Caco-2 (cell line): ENCODE results near the gene ACOT4. TPM values are rescaled to one million over a fixed set of nuclear protein-coding genes. Genes with fewer than 3 reads are reported as not detected.
A peak's percentile ranks its signal among the peaks of the same experiment; 100 is the strongest.

Source experiments
- BruUV-seq: library from RNA; stranded (reverse); fragments of 400-500 nt; replicated peaks from 2 replicates; lab custom pipeline; 2021; lab: Mats Ljungman, UMichigan
- CTCF ChIA-PET: fragments of 300-600 bp; sonication (Branson Sonifier 250); formaldehyde crosslinking; loops from one replicate; lab custom pipeline; 2022; ENCODE audit warnings: antibody characterized with exemption; lab: Charles Lee
- POLR2A ChIA-PET: fragments of 300-600 bp; sonication (Branson Sonifier 250); formaldehyde crosslinking; loops from one replicate; lab custom pipeline; 2022; ENCODE audit warnings: antibody characterized with exemption; lab: Charles Lee
- DNase-seq, 2 experiments: peaks; one replicate each; pipeline versions ENCODE4 v3.0.0 to v3.0.0-alpha.2; 2020 to 2022
- H3K27me3 ChIP-seq: replicated peaks from 2 replicates; pipeline ENCODE4 v1.6.0; 2011; ENCODE audit warnings: low read length; ENCODE audit not compliant: control insufficient read depth, insufficient read depth
- H3K36me3 ChIP-seq: 2 replicates; pipeline ENCODE4 v1.5.1; 2011; ENCODE audit warnings: low read length; ENCODE audit not compliant: control insufficient read depth, insufficient read depth
- H3K4me1 ChIP-seq: fragments of 250-450 bp; sonication (Bioruptor Pico); 2 replicates; pipeline ENCODE4 v1.5.1; 2020; ENCODE audit warnings: mild to moderate bottlenecking
- H3K4me3 ChIP-seq: 2 replicates; pipeline ENCODE4 v1.5.1; 2011; ENCODE audit warnings: low read depth, mild to moderate bottlenecking, control low read depth, low read length
- H3K9me3 ChIP-seq: fragments of 250-450 bp; sonication (Bioruptor Pico); 2 replicates; pipeline ENCODE4 v1.5.1; 2020; ENCODE audit warnings: mild to moderate bottlenecking, moderate library complexity
- H3K27ac Mint-ChIP-seq: one replicate; pipeline ENCODE4 v1.8.0; 2022; ENCODE audit warnings: mixed read lengths; ENCODE audit not compliant: unreplicated experiment
- H3K27me3 Mint-ChIP-seq: one replicate; pipeline ENCODE4 v1.8.0; 2022; ENCODE audit warnings: mixed read lengths; ENCODE audit not compliant: insufficient read depth, unreplicated experiment
- H3K36me3 Mint-ChIP-seq: one replicate; pipeline ENCODE4 v1.8.0; 2022; ENCODE audit warnings: mild to moderate bottlenecking, mixed read lengths; ENCODE audit not compliant: insufficient read depth, unreplicated experiment
- H3K4me1 Mint-ChIP-seq: one replicate; pipeline ENCODE4 v1.8.0; 2022; ENCODE audit warnings: low read depth, mixed read lengths; ENCODE audit not compliant: unreplicated experiment
- H3K4me3 Mint-ChIP-seq: one replicate; pipeline ENCODE4 v1.8.0; 2022; ENCODE audit warnings: mild to moderate bottlenecking, moderate library complexity, mixed read lengths; ENCODE audit not compliant: unreplicated experiment
- H3K9me3 Mint-ChIP-seq: one replicate; pipeline ENCODE4 v1.8.0; 2022; ENCODE audit warnings: mixed read lengths; ENCODE audit not compliant: unreplicated experiment
- CTCF ChIP-seq, 2 experiments: fragments of 200-600 bp in 1 of 2; IDR thresholded peaks; 1 replicate in 1 of 2; 2 replicates in 1 of 2; pipeline versions ENCODE4 v1.5.1 to v1.8.0; 2011 to 2022; ENCODE audit warnings: antibody characterized with exemption in 1 of 2, control low read depth in 1 of 2, inconsistent platforms in 1 of 2, low read depth in 1 of 2, low read length in 1 of 2, mild to moderate bottlenecking in 1 of 2, moderate library complexity in 1 of 2; ENCODE audit not compliant: insufficient read depth in 1 of 2, severe bottlenecking in 1 of 2, unreplicated experiment in 1 of 2
- intact Hi-C: fragments of 100-400 bp; cut with micrococcal nuclease; formaldehyde crosslinking; loops from one replicate; pipeline ENCODE4 v1.10.0; 2022; ENCODE audit not compliant: unreplicated experiment
- total RNA-seq: library from RNA; stranded (reverse); gene quantifications from 2 replicates; pipeline ENCODE4 v1.2.3, GENCODE V29; 2022

ACOT4 gene
- total RNA-seq, 1 experiment from 2014 or later: 3.2 TPM

GRCh38 chr14:73610687-73611086 lies 19.0 kb downstream of the ACOT4 start:
- Histone ChIP-seq H3K4me1 (peaks cover 8% of the 10 kb centered on the region), H3K4me3 (no peak overlapping the region), H3K27me3 (no peaks in the 10 kb centered on the region), H3K9me3 (0 out of 2 replicates have a peak, but pooled peaks cover 4% of the 10 kb centered on the region), H3K36me3 (no peaks in the 10 kb centered on the region)
- H3K27me3 Mint-ChIP-seq: no peaks in the 10 kb centered on the region
- intact Hi-C loops: no loop called here
- H3K36me3 Mint-ChIP-seq: no peaks in the 10 kb centered on the region
- no peak for DNase-seq
- CTCF ChIA-PET: no interaction called here
- POLR2A ChIA-PET: no interaction called here
- no peak for TF ChIP-seq CTCF (IDR thresholded peaks at IDR 0.05; ENCODE audit: insufficient read depth in 1 of 2, low read depth in 1 of 2, low read length in 1 of 2, severe bottlenecking in 1 of 2, unreplicated experiment in 1 of 2)
- no peak overlapping the region for H3K27ac Mint-ChIP-seq
- BruUV-seq: no TSS peak
- no peaks in the 10 kb centered on the region for H3K9me3 Mint-ChIP-seq
- H3K4me3 Mint-ChIP-seq: no peak overlapping the region
- peaks cover 5% of the 10 kb centered on the region for H3K4me1 Mint-ChIP-seq

GRCh38 chr14:73612339-73613045 lies 20.8 kb downstream of the ACOT4 start, which contains the start of gene ACOT6:
Gene ACOT6, plus strand, starts transcription at chr14:73612517. Its CDS starts 55 bp downstream, at chr14:73612572.
- H3K4me3 Mint-ChIP-seq: peak within 1 kb of the TSS; percentile 80
- ChIA-PET POLR2A (interaction anchor here (1.3 kb wide), 1 partner anchor 44 kb away, joined by 7 read pairs; the partner anchor contains the start of gene ACOT2), CTCF (interaction anchor here (0.9 to 1.5 kb wide), 3 partner anchors 21 to 43 kb away, joined by 3 to 12 read pairs (median 7); partner anchors contain the start of gene ACOT2)
- H3K27me3 Mint-ChIP-seq: no peaks in the 10 kb centered on the region
- peaks cover 5% of the 10 kb centered on the region for H3K4me1 Mint-ChIP-seq
- no peaks in the 10 kb centered on the region for H3K9me3 Mint-ChIP-seq
- no peak within 1 kb of the TSS for H3K27ac Mint-ChIP-seq
- no peak for TF ChIP-seq CTCF (IDR thresholded peaks at IDR 0.05; ENCODE audit: insufficient read depth in 1 of 2, low read depth in 1 of 2, low read length in 1 of 2, severe bottlenecking in 1 of 2, unreplicated experiment in 1 of 2)
- Histone ChIP-seq H3K9me3 (no peaks in the 10 kb centered on the region), H3K36me3 (no peaks in the 10 kb centered on the region), H3K27me3 (no peaks in the 10 kb centered on the region), H3K4me3 (peak within 1 kb of the TSS; percentile 64), H3K4me1 (peaks cover 8% of the 10 kb centered on the region)
- no TSS peak for BruUV-seq
- intact Hi-C loops: loop anchor here (2.0 kb wide), 1 partner anchor 14 kb away; no protein-coding TSS in a partner anchor
- peak; percentile 80 to 82 for DNase-seq
- no peaks in the 10 kb centered on the region for H3K36me3 Mint-ChIP-seq

- H3K4me1 Mint-ChIP-seq: peaks cover 5% of the 10 kb centered on the region
- no peaks in the 10 kb centered on the region for H3K27me3 ChIP-seq
- H3K4me3 Mint-ChIP-seq: peak overlapping the region; percentile 80
- no peaks in the 10 kb centered on the region for H3K27me3 Mint-ChIP-seq
- no TSS peak for BruUV-seq
- POLR2A ChIA-PET: interaction anchor here (1.3 kb wide), 1 partner anchor 44 kb away, joined by 7 read pairs; the partner anchor contains the start of gene ACOT2
- peak overlapping the region; percentile 64 for H3K4me3 ChIP-seq
- peaks cover 8% of the 10 kb centered on the region for H3K4me1 ChIP-seq
- H3K9me3 ChIP-seq: no peaks in the 10 kb centered on the region
- no peaks in the 10 kb centered on the region for H3K9me3 Mint-ChIP-seq
- intact Hi-C loops: loop anchor here (2.0 kb wide), 1 partner anchor 14 kb away; no protein-coding TSS in a partner anchor
- H3K27ac Mint-ChIP-seq: no peak overlapping the region
- CTCF ChIA-PET: interaction anchor here (0.7 to 1.5 kb wide), 4 partner anchors 20 to 44 kb away, joined by 3 to 12 read pairs (median 7); partner anchors contain the start of gene ACOT2
- no peaks in the 10 kb centered on the region for H3K36me3 ChIP-seq
- no peak for TF ChIP-seq CTCF (IDR thresholded peaks at IDR 0.05; ENCODE audit: insufficient read depth in 1 of 2, low read depth in 1 of 2, low read length in 1 of 2, severe bottlenecking in 1 of 2, unreplicated experiment in 1 of 2)
- no peak for DNase-seq
- H3K36me3 Mint-ChIP-seq: no peaks in the 10 kb centered on the region
Observed at GRCh38 chr14:73613046-73613383, 21.3 kb downstream of the ACOT4 start.
